Placental pericyte (primary cell): ENCODE measurements around the gene RAB9A. TPM values are rescaled to one million over a fixed set of nuclear protein-coding genes. Genes with fewer than 3 reads are reported as not detected.

ENCODE experiments used
- total RNA-seq: library from RNA; depleted of rRNA; stranded (reverse); fragments of >200 nt; gene quantifications from 2 replicates; pipeline ENCODE4 v1.2.3, GENCODE V29; 2012

Gene RAB9A, protein sequence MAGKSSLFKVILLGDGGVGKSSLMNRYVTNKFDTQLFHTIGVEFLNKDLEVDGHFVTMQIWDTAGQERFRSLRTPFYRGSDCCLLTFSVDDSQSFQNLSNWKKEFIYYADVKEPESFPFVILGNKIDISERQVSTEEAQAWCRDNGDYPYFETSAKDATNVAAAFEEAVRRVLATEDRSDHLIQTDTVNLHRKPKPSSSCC
- total RNA-seq, result 20.9 and 39.8 TPM in 2 replicates

DNA sequence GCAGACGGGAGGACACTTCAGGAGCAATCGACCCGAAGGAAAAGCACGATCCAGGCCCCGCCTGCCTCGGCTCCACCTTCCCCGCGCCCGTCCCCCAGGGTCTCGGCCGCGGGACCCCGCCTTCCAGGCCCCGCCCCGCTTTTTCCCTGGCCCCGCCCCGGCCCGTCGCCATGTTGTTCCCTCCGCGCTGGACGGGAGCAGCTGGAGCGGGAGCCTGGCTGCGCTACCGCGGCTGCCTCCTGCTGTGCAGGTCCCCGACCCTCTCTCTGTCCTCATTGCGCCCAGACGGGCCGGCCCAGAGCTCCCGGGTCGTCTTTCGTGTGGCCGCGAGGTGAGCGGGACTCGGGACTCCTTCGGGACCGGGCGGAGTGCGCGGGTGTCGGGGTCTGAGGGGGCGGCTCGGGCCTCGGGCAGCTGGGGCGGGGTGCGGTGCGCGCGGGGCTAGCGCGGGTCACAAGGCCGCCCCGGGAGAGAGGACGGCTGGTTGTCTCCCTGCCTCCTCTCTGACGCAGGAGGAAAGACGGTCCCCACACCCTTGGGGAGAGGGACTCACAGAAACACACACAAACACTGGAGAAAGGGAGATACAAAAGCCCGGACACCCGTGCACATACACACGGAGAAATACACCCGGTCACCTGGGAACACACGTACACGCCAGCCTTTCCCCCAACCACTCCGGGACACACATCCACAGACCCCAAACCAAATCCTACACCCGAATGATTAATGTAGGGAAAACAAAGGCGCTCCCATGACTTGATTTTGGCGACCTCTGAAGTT lies at the start of gene RAB9A:
Gene RAB9A, plus strand, starts transcription at position 171 of the 783 bp plus-strand sequence. CDS start 19,619 bp downstream, outside the sequence.

GRCh38 chrX:13652850-13653693 lies 35.9 kb upstream of the RAB9A start, which contains the start of gene TCEANC:
Gene TCEANC, plus strand, starts transcription at chrX:13653141. Its CDS starts 9,368 bp downstream, at chrX:13662509.

GRCh38 chrX:13734278-13735172 lies 45.6 kb downstream of the RAB9A start, which contains the start of the genes OFD1 and TRAPPC2:
Gene OFD1, plus strand, starts transcription at chrX:13734748. Its CDS starts 324 bp downstream, at chrX:13735072.
Gene TRAPPC2, minus strand, starts transcription at chrX:13734620. Its CDS starts 14,657 bp downstream, at chrX:13719963.

Other genes with a start within 250 kb of the RAB9A start
- 7.7 TPM in 1 of 2 replicates, not detected in the other for gene EGFL6, start 119.5 kb upstream of the RAB9A start, total RNA-seq
- 1.7 and 3.3 TPM in 2 replicates for gene TCEANC, start 36.0 kb upstream of the RAB9A start, total RNA-seq
- gene TRAPPC2, start 45.5 kb downstream of the RAB9A start, total RNA-seq, result 10.7 and 14.9 TPM in 2 replicates
- gene OFD1, start 45.6 kb downstream of the RAB9A start, total RNA-seq, result 8.6 and 9.6 TPM in 2 replicates
- 0.14 TPM in 1 of 2 replicates, not detected in the other for gene GPM6B, start 128.0 kb downstream of the RAB9A start, total RNA-seq